Amygdala (tissue), 56 donors: ENCODE measurements around the gene RPL22L1.
"Not testable (repeated sequence)": the region's sequence is repeated elsewhere in the genome, so short reads cannot be mapped to it uniquely, and the experiment has no call there.

Experiments used
- DNase-seq, 56 donors: peaks; one replicate each; lab custom pipeline; 2025; lab: John Stamatoyannopoulos, UW

Gene RPL22L1

GRCh38 chr3:170869645-170870593, at the start of gene RPL22L1:
RPL22L1 (minus strand) TSS chr3:170870195; CDS start chr3:170870167, 28 bp downstream.
- no peak for DNase-seq

- DNase-seq = no peak
Observed at GRCh38 chr3:170918715-170919114, 48.7 kb upstream of the RPL22L1 start.

- DNase-seq = no peak
Observed at GRCh38 chr3:170914690-170915089, 44.7 kb upstream of the RPL22L1 start.

- DNase-seq = no peak
Observed at GRCh38 chr3:170914212-170914611, 44.2 kb upstream of the RPL22L1 start.

- DNase-seq = no peak
Observed at GRCh38 chr3:170911051-170911450, 41.1 kb upstream of the RPL22L1 start.

GRCh38 chr3:170910542-170910941, 40.5 kb upstream of the RPL22L1 start:
- no peak for DNase-seq

- DNase-seq = peak in 1 of 56 donors; percentile 12
Observed at GRCh38 chr3:170909129-170909903, 39.3 kb upstream of the RPL22L1 start.

- DNase-seq = peak; percentile 1 to 94 (median 87)
Observed at GRCh38 chr3:170908235-170909116, 38.5 kb upstream of the RPL22L1 start, which contains the start of gene EIF5A2. EIF5A2 (minus strand) TSS chr3:170908637; CDS start chr3:170907806, 831 bp downstream.

GRCh38 chr3:170907637-170908234, 37.7 kb upstream of the RPL22L1 start:
- DNase-seq = peak in 6 of 56 donors; percentile 0 to 5 (median 2)

GRCh38 chr3:170905862-170906261, 35.9 kb upstream of the RPL22L1 start:
- no peak for DNase-seq

GRCh38 chr3:170903123-170903522, 33.1 kb upstream of the RPL22L1 start:
- no peak for DNase-seq

- no peak for DNase-seq
Observed at GRCh38 chr3:170899455-170899854, 29.5 kb upstream of the RPL22L1 start.

GRCh38 chr3:170897978-170898377, 28.0 kb upstream of the RPL22L1 start:
- DNase-seq = no peak

GRCh38 chr3:170897199-170897598, 27.2 kb upstream of the RPL22L1 start:
- DNase-seq = not testable (repeated sequence)

GRCh38 chr3:170896781-170897180, 26.8 kb upstream of the RPL22L1 start:
- DNase-seq = no peak

GRCh38 chr3:170896333-170896732, 26.3 kb upstream of the RPL22L1 start:
- not testable (repeated sequence) for DNase-seq

GRCh38 chr3:170893895-170894294, 23.9 kb upstream of the RPL22L1 start:
- DNase-seq = no peak

- no peak for DNase-seq
Observed at GRCh38 chr3:170889630-170890029, 19.6 kb upstream of the RPL22L1 start.

- no peak for DNase-seq
Observed at GRCh38 chr3:170889132-170889531, 19.1 kb upstream of the RPL22L1 start.
